Measurements from ENCODE around the gene ACTG2.

Gene ACTG2

GRCh38 chr2:73915437-73915993 is 22.7 kb downstream of the ACTG2 start:
- H3K27me3 Mint-ChIP-seq (ENCODE audit: low read depth) = peaks cover 4% of the 10 kb centered on the region
- H3K4me1 Mint-ChIP-seq = no peaks in the 10 kb centered on the region
- no peaks in the 10 kb centered on the region for H3K36me3 Mint-ChIP-seq (ENCODE audit: low read depth)
- TF ChIP-seq CTCF (IDR thresholded peaks at IDR 0.05; ENCODE audit: unreplicated experiment in 3 of 3) = no peak
- no peak overlapping the region for H3K27ac Mint-ChIP-seq
- no peak overlapping the region for H3K4me3 Mint-ChIP-seq
- H3K9me3 Mint-ChIP-seq = no peaks in the 10 kb centered on the region

- Mint-ChIP-seq H3K27ac (no peak overlapping the region), H3K9me3 (no peaks in the 10 kb centered on the region), H3K36me3 (ENCODE audit: low read depth) (no peaks in the 10 kb centered on the region), H3K4me1 (no peaks in the 10 kb centered on the region), H3K4me3 (no peak overlapping the region), H3K27me3 (ENCODE audit: low read depth) (peaks cover 9% of the 10 kb centered on the region)
- no peak for TF ChIP-seq CTCF (IDR thresholded peaks at IDR 0.05; ENCODE audit: unreplicated experiment in 3 of 3)
These were observed 23.9 kb downstream of the ACTG2 start for GRCh38 chr2:73916666-73917065.

- Mint-ChIP-seq H3K4me1 (no peaks in the 10 kb centered on the region), H3K27me3 (ENCODE audit: low read depth) (peaks cover 15% of the 10 kb centered on the region), H3K9me3 (no peaks in the 10 kb centered on the region), H3K4me3 (no peak overlapping the region), H3K36me3 (ENCODE audit: low read depth) (no peaks in the 10 kb centered on the region), H3K27ac (no peak overlapping the region)
- TF ChIP-seq CTCF (IDR thresholded peaks at IDR 0.05; ENCODE audit: unreplicated experiment in 3 of 3) = no peak
These were observed 24.5 kb downstream of the ACTG2 start for GRCh38 chr2:73917296-73917695.

GRCh38 chr2:73917696-73918207 is 24.9 kb downstream of the ACTG2 start:
- Mint-ChIP-seq H3K9me3 (no peaks in the 10 kb centered on the region), H3K27ac (no peak overlapping the region), H3K36me3 (ENCODE audit: low read depth) (no peaks in the 10 kb centered on the region), H3K4me3 (no peak overlapping the region), H3K4me1 (no peaks in the 10 kb centered on the region), H3K27me3 (ENCODE audit: low read depth) (peaks cover 20% of the 10 kb centered on the region)
- TF ChIP-seq CTCF (IDR thresholded peaks at IDR 0.05; ENCODE audit: unreplicated experiment in 3 of 3) = no peak

- Mint-ChIP-seq H3K9me3 (no peaks in the 10 kb centered on the region), H3K4me1 (no peaks in the 10 kb centered on the region), H3K4me3 (no peak overlapping the region), H3K27me3 (ENCODE audit: low read depth) (peaks cover 31% of the 10 kb centered on the region), H3K27ac (no peak overlapping the region), H3K36me3 (ENCODE audit: low read depth) (no peaks in the 10 kb centered on the region)
- TF ChIP-seq CTCF (IDR thresholded peaks at IDR 0.05; ENCODE audit: unreplicated experiment in 3 of 3) = no peak
These were observed 26.0 kb downstream of the ACTG2 start for GRCh38 chr2:73918856-73919255.

GRCh38 chr2:73919596-73920228 is 26.9 kb downstream of the ACTG2 start:
- Mint-ChIP-seq H3K36me3 (ENCODE audit: low read depth) (no peaks in the 10 kb centered on the region), H3K4me1 (no peaks in the 10 kb centered on the region), H3K27me3 (ENCODE audit: low read depth) (peaks cover 36% of the 10 kb centered on the region), H3K9me3 (no peaks in the 10 kb centered on the region), H3K4me3 (no peak overlapping the region), H3K27ac (no peak overlapping the region)
- no peak for TF ChIP-seq CTCF (IDR thresholded peaks at IDR 0.05; ENCODE audit: unreplicated experiment in 3 of 3)
